HepG2 (cell line): ENCODE data around the gene ADGRL2. TPM values are rescaled to one million over a fixed set of nuclear protein-coding genes. Genes with fewer than 3 reads are reported as not detected.

Experiments used
- ATAC-seq: fragments of 200-7000 bp; cut with Tn5 transposase; 3 replicates; pipeline ENCODE4 v1.9.1; 2020; ENCODE audit warnings: mild to moderate bottlenecking, moderate library complexity
- BruUV-seq: library from RNA; stranded (reverse); fragments of 400-500 nt; replicated peaks from 2 replicates; lab custom pipeline; 2021; lab: Mats Ljungman, UMichigan
- CTCF ChIA-PET: fragments of 300-600 bp; formaldehyde crosslinking; extraction: SDS; loops from one replicate; lab custom pipeline; 2021; ENCODE audit warnings: low total read pairs, inconsistent platforms, low intra/inter-chr PET ratio; lab: Yijun Ruan, JAX
- POLR2A ChIA-PET: fragments of 350-600 bp; sonication (Branson Sonifier 250); formaldehyde crosslinking; loops from one replicate; lab custom pipeline; 2020; ENCODE audit warnings: antibody characterized with exemption, inconsistent platforms; lab: Yijun Ruan, JAX
- DNase-seq: peaks from one replicate; pipeline ENCODE4 v3.0.0-alpha.2; 2015; ENCODE audit warnings: low spot score
- FAIRE-seq: peaks from 3 replicates; lab custom pipeline; 2011; peaks lifted over from hg19 to GRCh38; lab: Jason Lieb, UNC
- H2AFZ ChIP-seq: one replicate; pipeline ENCODE4 v1.6.1; 2011; ENCODE audit warnings: low read length, inconsistent platforms
- H3K27ac ChIP-seq: fragments of 300-600 bp; 3 replicates; pipeline ENCODE4 v1.8.0; 2011; ENCODE audit warnings: mixed run types, mild to moderate bottlenecking, mixed read lengths, low read length, inconsistent platforms; ENCODE audit not compliant: insufficient read depth; ENCODE audit errors: extremely low read length
- H3K27me3 ChIP-seq, 2 experiments: fragments of 200-600 bp in 1 of 2; 2 replicates in 1 of 2; 3 replicates in 1 of 2; pipeline versions ENCODE4 v1.6.0 to v1.8.0; 2011; ENCODE audit warnings: low read length in 2 of 2, mild to moderate bottlenecking in 2 of 2, moderate library complexity in 2 of 2, inconsistent platforms in 1 of 2; ENCODE audit not compliant: insufficient read depth in 2 of 2, control insufficient read depth in 1 of 2
- H3K36me3 ChIP-seq, 2 experiments: fragments of 200-600 bp in 1 of 2; replicated peaks in 1 of 2; 2 replicates in 1 of 2; 3 replicates in 1 of 2; pipeline versions ENCODE4 v1.5.1 to v1.8.0; 2011; ENCODE audit warnings: low read length in 2 of 2, inconsistent platforms in 1 of 2; ENCODE audit not compliant: insufficient read depth in 2 of 2, control insufficient read depth in 1 of 2
- H3K4me1 ChIP-seq: 2 replicates; pipeline ENCODE4 v1.5.1; 2012; ENCODE audit warnings: low read length, inconsistent platforms; ENCODE audit not compliant: insufficient read depth
- H3K4me2 ChIP-seq: 2 replicates; pipeline ENCODE4 v1.6.0; 2011; ENCODE audit warnings: low read depth, low read length, inconsistent platforms
- H3K4me3 ChIP-seq, 3 experiments: fragments of 200-600 bp in 1 of 3; sonication (generic), shearing (Covaris generic) in 1 of 3; replicated peaks in 1 of 3; 2 replicates each; pipeline ENCODE4 v1.5.1; 2011 to 2016; ENCODE audit warnings: low read length in 3 of 3, inconsistent platforms in 2 of 3, low read depth in 2 of 3, mild to moderate bottlenecking in 2 of 3, control low read depth in 1 of 3, mixed read lengths in 1 of 3; ENCODE audit not compliant: insufficient read depth in 1 of 3
- H3K79me2 ChIP-seq: one replicate; pipeline ENCODE4 v1.6.1; 2011; ENCODE audit warnings: low read length, inconsistent platforms; ENCODE audit not compliant: insufficient read depth
- H3K9ac ChIP-seq: 2 replicates; pipeline ENCODE4 v1.6.0; 2011; ENCODE audit warnings: mild to moderate bottlenecking, low read depth, low read length, inconsistent platforms; ENCODE audit not compliant: insufficient read depth
- H3K9me3 ChIP-seq: 2 replicates; pipeline ENCODE4 v1.5.1; 2012; ENCODE audit warnings: mild to moderate bottlenecking, low read length
- H4K20me1 ChIP-seq: 2 replicates; pipeline ENCODE4 v1.6.0; 2011; ENCODE audit warnings: inconsistent platforms, mild to moderate bottlenecking, low read length, moderate library complexity; ENCODE audit not compliant: insufficient read depth
- AGO2 ChIP-seq: fragments of 200-400 bp; formaldehyde crosslinking; optimal IDR thresholded peaks from 2 replicates; pipeline ENCODE3; 2017; ENCODE audit warnings: mild to moderate bottlenecking, low read depth, low read length, moderate library complexity
- CCDC6 ChIP-seq: sonication (generic); formaldehyde crosslinking; IDR thresholded peaks from 2 replicates; pipeline ENCODE4 v1.8.1; 2022; ENCODE audit warnings: mild to moderate bottlenecking, missing genetic modification reagents, moderate library complexity
- ELK4 ChIP-seq: sonication (generic); formaldehyde crosslinking; IDR thresholded peaks from 2 replicates; pipeline ENCODE4 v1.9.0; 2021; ENCODE audit warnings: missing genetic modification reagents, borderline replicate concordance
- HES4 ChIP-seq: sonication (generic); formaldehyde crosslinking; IDR thresholded peaks from 2 replicates; pipeline ENCODE4 v1.9.0; 2021; ENCODE audit warnings: mild to moderate bottlenecking, missing genetic modification reagents, borderline replicate concordance
- IKZF5 ChIP-seq: IDR thresholded peaks from 2 replicates; pipeline ENCODE4 v1.6.1; 2018; ENCODE audit warnings: missing genetic modification reagents, mild to moderate bottlenecking, missing compliant biosample characterization
- MAZ ChIP-seq, 2 experiments: sonication (generic) in 1 of 2; formaldehyde crosslinking in 1 of 2; IDR thresholded peaks; 2 replicates each; pipeline versions ENCODE4 v1.5.0 to v1.6.1; 2012 to 2020; ENCODE audit warnings: low read depth in 2 of 2, mild to moderate bottlenecking in 2 of 2, borderline replicate concordance in 1 of 2, improper control_type of control experiment in 1 of 2, low read length in 1 of 2, missing genetic modification reagents in 1 of 2, moderate library complexity in 1 of 2
- NFKB2 ChIP-seq: sonication (generic); formaldehyde crosslinking; IDR thresholded peaks from 2 replicates; pipeline ENCODE4 v1.4.0; 2020; ENCODE audit warnings: missing genetic modification reagents, borderline replicate concordance
- PREB ChIP-seq: sonication (generic); formaldehyde crosslinking; IDR thresholded peaks from 2 replicates; pipeline ENCODE4 v1.4.0; 2020; ENCODE audit warnings: missing genetic modification reagents
- RBM39 ChIP-seq: fragments of 200-400 bp; formaldehyde crosslinking; IDR thresholded peaks from one replicate; pipeline ENCODE4 v1.6.1; 2018; ENCODE audit warnings: antibody characterized with exemption, mild to moderate bottlenecking, low read depth, low read length; ENCODE audit not compliant: poor library complexity, severe bottlenecking
- RERE ChIP-seq: IDR thresholded peaks from 2 replicates; pipeline ENCODE4 v1.6.1; 2016; ENCODE audit warnings: low read depth, missing genetic modification reagents, missing compliant biosample characterization
- TCF12 ChIP-seq, 2 experiments: fragments of 450-650 bp in 1 of 2; sonication (generic) in 1 of 2; formaldehyde crosslinking in 1 of 2; IDR thresholded peaks; 2 replicates each; pipeline versions ENCODE4 v1.6.1 to v1.8.0; 2017 to 2022; ENCODE audit warnings: antibody characterized with exemption in 1 of 2, mild to moderate bottlenecking in 1 of 2, missing genetic modification reagents in 1 of 2, moderate library complexity in 1 of 2
- ZNF232 ChIP-seq: sonication (generic); formaldehyde crosslinking; IDR thresholded peaks from 2 replicates; pipeline ENCODE4 v1.4.0; 2020; ENCODE audit warnings: missing genetic modification reagents, borderline replicate concordance
- ZNF33A ChIP-seq: sonication (generic); formaldehyde crosslinking; IDR thresholded peaks from 2 replicates; pipeline ENCODE4 v1.5.1; 2020; ENCODE audit warnings: missing genetic modification reagents, mild to moderate bottlenecking, moderate library complexity, borderline replicate concordance
- ZNF34 ChIP-seq: sonication (generic); formaldehyde crosslinking; IDR thresholded peaks from 2 replicates; pipeline ENCODE4 v1.4.0; 2020; ENCODE audit warnings: mild to moderate bottlenecking, missing genetic modification reagents, borderline replicate concordance
- ZNF678 ChIP-seq: sonication (generic); formaldehyde crosslinking; IDR thresholded peaks from 2 replicates; pipeline ENCODE4 v1.4.0; 2020; ENCODE audit warnings: mild to moderate bottlenecking, missing genetic modification reagents
- WGBS: methylation state at CpG from one replicate; pipeline ENCODE4 v1.1.6; 2017; ENCODE audit warnings: low lambda C conversion rate; 5-methylcytosine and 5-hydroxymethylcytosine counted together
- in situ Hi-C: cut with HindIII; loops from 2 replicates; pipeline ENCODE4 v1.10.0; 2017; ENCODE audit warnings: low pct_unique_long_range_greater_than_20kb; ENCODE audit not compliant: extremely low pct_ligation_motif_present
- intact Hi-C: fragments of 100-400 bp; cut with micrococcal nuclease; formaldehyde crosslinking; loops from one replicate; pipeline ENCODE4 v1.10.0; 2022; ENCODE audit not compliant: unreplicated experiment
- polyA plus RNA-seq, 8 experiments: library from polyadenylated mRNA; depleted of rRNA in 3 of 8; stranded (reverse) in 7 of 8; unstranded in 1 of 8; fragments of >200 nt; fragmentation: Illumina TruSeq in 4 of 8; extraction: Trizol in 4 of 8; gene quantifications; 2 replicates each; pipeline versions ENCODE4 v1.2.1 to v1.2.3, GENCODE V29; 2011 to 2016; ENCODE audit warnings: low read depth in 4 of 8, missing spikeins in 1 of 8, mixed read lengths in 1 of 8; ENCODE audit not compliant: insufficient read depth in 1 of 8
- total RNA-seq, 5 experiments: library from RNA; depleted of rRNA; stranded (reverse); fragments of >200 nt; fragmentation: Illumina TruSeq; extraction: Trizol; gene quantifications; 2 replicates each; pipeline ENCODE4 v1.2.3, GENCODE V29; 2016; ENCODE audit warnings: low read depth in 1 of 5

The ADGRL2 gene
- total and polyA plus RNA-seq, 2 of the 13 experiments (the other 11 are each of a cell fraction or from before 2014, with no cell fraction given), result 15.3 to 31.6 TPM

- Histone ChIP-seq H2AFZ (no peak overlapping the region), H3K79me2 (no peaks in the 10 kb centered on the region), H3K36me3 (no peaks in the 10 kb centered on the region), H3K9ac (no peak overlapping the region), H4K20me1 (no peaks in the 10 kb centered on the region), H3K4me1 (no peaks in the 10 kb centered on the region), H3K27ac (no peak overlapping the region), H3K4me2 (no peak overlapping the region), H3K27me3 (no peaks in the 10 kb centered on the region), H3K4me3 (no peak overlapping the region), H3K9me3 (no peaks in the 10 kb centered on the region)
- no TSS peak for BruUV-seq
- no peak for ATAC-seq
- ChIA-PET POLR2A (no interaction called here), CTCF (no interaction called here)
- in situ Hi-C loops, result no loop called here
- intact Hi-C loops, result no loop called here
- FAIRE-seq, result no peak
- DNase-seq, result no peak
- WGBS, result 0% methylated on average over 2 of the region's 2 CpGs
- TF ChIP-seq CCDC6, result no peak
- TF ChIP-seq RBM39, result no peak
- no peak for TF ChIP-seq ZNF232 (CRISPR knock-in tag)
- TF ChIP-seq ZNF678 (CRISPR knock-in tag), result no peak
- no peak for TF ChIP-seq MAZ (IDR thresholded peaks at IDR 0.05; ENCODE audit: borderline replicate concordance, low read depth, low read length)
- no peak for TF ChIP-seq MAZ (CRISPR knock-in tag; IDR thresholded peaks at IDR 0.05; ENCODE audit: low read depth)
- TF ChIP-seq ZNF34 (CRISPR knock-in tag), result no peak
- TF ChIP-seq IKZF5 (CRISPR knock-in tag), result no peak
- TF ChIP-seq AGO2, result no peak
- no peak for TF ChIP-seq TCF12 (IDR thresholded peaks at IDR 0.05)
- no peak for TF ChIP-seq TCF12 (CRISPR knock-in tag; IDR thresholded peaks at IDR 0.05)
- no peak for TF ChIP-seq ELK4 (CRISPR knock-in tag)
- no peak for TF ChIP-seq HES4 (CRISPR knock-in tag)
- TF ChIP-seq PREB (CRISPR knock-in tag), result no peak
- no peak for TF ChIP-seq NFKB2
- TF ChIP-seq RERE (CRISPR knock-in tag), result no peak
- TF ChIP-seq ZNF33A, result no peak
Measured at GRCh38 chr1:81781749-81782148, 19.0 kb upstream of the ADGRL2 start.
